GM12865 (cell line): Measurements from ENCODE around the gene ZNF774.

Experiments used
- DNase-seq: peaks from one replicate; pipeline ENCODE4 v3.0.0; 2010; ENCODE audit warnings: low read depth
- H3K4me3 ChIP-seq: 2 replicates; pipeline ENCODE4 v1.5.1; 2011; ENCODE audit warnings: mild to moderate bottlenecking, low read depth, low read length, control low read depth
- TF ChIP-seq, protein P1 (sequence below): IDR thresholded peaks from 2 replicates; pipeline ENCODE4 v1.5.1; 2011; ENCODE audit warnings: low read length, control low read depth, low read depth, inconsistent platforms; ENCODE audit not compliant: insufficient read depth; ENCODE audit errors: missing control alignments

ZNF774 gene

DNA sequence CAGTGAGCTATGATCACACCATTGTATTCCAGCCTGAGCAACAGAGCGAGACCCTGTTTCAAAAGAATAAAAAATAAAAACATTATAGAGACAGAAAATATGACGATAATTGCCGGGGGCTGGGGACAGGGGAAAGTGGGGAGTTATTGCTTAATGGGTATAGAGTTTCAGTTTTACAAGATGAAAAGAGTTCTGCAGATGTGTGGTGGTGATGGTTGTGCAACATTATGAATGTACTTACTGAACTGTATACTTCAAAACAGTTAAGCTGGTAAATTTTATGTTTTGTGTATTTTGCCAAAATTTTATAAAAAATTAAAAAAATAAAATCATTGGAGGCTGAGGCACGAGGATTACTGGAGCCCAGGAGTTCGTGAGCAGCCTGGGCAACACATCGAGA is 24.8 kb upstream of the ZNF774 start:
- DNase-seq, result no peak
- H3K4me3 ChIP-seq, result no peak overlapping the region
- TF ChIP-seq, protein P1, sequence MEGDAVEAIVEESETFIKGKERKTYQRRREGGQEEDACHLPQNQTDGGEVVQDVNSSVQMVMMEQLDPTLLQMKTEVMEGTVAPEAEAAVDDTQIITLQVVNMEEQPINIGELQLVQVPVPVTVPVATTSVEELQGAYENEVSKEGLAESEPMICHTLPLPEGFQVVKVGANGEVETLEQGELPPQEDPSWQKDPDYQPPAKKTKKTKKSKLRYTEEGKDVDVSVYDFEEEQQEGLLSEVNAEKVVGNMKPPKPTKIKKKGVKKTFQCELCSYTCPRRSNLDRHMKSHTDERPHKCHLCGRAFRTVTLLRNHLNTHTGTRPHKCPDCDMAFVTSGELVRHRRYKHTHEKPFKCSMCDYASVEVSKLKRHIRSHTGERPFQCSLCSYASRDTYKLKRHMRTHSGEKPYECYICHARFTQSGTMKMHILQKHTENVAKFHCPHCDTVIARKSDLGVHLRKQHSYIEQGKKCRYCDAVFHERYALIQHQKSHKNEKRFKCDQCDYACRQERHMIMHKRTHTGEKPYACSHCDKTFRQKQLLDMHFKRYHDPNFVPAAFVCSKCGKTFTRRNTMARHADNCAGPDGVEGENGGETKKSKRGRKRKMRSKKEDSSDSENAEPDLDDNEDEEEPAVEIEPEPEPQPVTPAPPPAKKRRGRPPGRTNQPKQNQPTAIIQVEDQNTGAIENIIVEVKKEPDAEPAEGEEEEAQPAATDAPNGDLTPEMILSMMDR, result no peak

DNA sequence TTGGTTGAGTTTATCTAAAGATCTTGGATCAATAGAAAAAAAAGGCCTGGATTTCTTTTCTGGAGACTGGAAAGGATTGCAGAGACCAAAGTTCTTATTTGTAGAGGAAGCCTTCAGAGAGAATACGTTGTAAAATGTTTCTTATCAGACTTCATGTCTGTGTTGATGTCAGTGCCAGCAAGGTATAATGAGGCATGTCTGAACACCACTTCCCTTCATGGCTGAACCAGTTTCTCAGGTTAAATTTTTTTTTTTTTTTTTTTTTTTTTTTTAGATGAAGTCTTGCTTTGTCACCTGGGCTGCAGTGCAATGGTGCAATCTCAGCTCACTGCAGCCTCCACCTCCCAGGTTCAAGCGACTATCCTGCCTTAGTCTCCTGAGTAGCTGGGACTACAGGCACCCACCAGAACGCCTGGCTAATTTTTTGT is 17.8 kb upstream of the ZNF774 start:
- TF ChIP-seq, protein P1, result no peak
- no peak for DNase-seq
- no peak overlapping the region for H3K4me3 ChIP-seq

DNA sequence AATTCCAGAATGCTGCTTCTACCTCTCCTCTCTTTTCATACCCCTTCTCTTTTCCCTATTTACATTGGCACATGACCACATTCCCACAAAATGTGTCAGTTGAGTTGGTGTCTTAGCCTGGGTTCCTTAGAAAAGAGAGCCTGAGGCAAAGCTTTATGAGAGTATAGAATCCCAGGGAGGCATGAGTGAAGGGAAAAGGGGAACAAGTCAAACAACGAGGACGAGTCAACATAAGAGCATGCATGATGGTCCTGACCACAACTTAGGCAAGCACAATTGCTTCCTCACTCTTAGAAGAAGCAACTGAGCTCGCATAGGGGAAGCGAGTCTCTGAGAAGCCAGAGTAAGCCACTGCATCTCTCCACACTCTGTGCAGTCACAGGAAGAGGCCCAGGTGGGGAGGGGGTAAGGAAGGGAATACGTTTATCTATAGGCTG is 15.4 kb upstream of the ZNF774 start:
- TF ChIP-seq, protein P1, result no peak
- H3K4me3 ChIP-seq, result no peak overlapping the region
- DNase-seq, result peak; percentile 17

DNA sequence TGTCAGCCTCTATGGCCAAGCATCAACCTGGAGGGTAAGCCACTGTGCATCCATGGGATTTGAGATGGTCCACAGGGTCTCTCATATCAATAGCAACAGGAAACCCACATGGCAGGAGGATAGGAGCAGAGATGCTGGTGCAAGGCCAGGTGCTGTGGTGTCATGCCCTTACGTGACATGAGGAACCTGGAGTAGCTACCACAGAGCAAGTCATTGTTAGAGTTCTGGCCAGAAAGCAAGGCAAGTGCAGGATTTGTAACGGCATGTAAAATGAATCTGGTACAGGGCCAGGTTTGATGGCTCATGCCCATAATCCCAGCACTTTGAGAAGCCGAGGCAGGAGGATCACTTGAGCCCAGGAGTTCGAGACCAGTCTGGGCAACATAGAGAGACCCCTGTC is 14.8 kb upstream of the ZNF774 start:
- TF ChIP-seq, protein P1, result no peak
- DNase-seq, result no peak
- no peak overlapping the region for H3K4me3 ChIP-seq

DNA sequence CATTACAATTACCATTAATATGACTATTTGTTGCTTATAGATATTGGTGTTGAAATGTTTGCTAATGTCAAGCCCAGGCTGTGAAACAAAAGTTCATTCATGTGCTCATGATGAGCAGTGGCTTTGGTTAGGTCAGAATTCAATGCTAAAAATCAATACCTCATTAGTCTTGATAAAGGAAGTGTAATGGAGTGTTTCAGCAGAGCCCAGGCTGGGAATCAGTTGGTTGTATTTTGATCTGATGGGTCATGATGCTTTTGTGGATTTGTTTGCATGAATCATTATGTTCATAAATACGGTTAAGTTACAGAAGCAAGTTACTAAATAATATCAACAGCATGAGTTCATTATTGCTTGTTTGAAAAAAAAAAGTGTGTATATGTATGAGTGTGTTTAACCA is 13.6 kb upstream of the ZNF774 start:
- TF ChIP-seq, protein P1, result no peak
- no peak for DNase-seq
- no peak overlapping the region for H3K4me3 ChIP-seq

DNA sequence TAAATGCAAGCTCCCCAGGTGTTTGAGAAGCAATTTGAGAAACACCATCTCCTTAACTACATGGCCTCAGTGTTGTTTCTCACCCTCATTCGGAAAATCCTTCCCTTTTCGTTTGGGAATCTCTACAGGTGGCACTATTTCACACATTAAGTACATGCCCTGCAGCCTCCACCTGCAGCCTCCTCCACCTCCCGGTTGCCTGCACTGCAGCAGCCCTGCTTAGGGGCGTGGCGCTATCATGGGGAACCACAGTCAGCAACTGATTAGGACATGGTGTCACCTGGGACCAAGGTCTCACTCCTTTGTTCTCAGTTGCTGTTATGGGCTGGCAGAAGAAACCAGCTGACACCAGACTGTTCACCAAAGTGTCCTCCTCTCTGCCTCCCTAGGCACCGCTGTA is 11.7 kb upstream of the ZNF774 start:
- TF ChIP-seq, protein P1, result no peak
- no peak overlapping the region for H3K4me3 ChIP-seq
- DNase-seq, result peak; percentile 15

DNA sequence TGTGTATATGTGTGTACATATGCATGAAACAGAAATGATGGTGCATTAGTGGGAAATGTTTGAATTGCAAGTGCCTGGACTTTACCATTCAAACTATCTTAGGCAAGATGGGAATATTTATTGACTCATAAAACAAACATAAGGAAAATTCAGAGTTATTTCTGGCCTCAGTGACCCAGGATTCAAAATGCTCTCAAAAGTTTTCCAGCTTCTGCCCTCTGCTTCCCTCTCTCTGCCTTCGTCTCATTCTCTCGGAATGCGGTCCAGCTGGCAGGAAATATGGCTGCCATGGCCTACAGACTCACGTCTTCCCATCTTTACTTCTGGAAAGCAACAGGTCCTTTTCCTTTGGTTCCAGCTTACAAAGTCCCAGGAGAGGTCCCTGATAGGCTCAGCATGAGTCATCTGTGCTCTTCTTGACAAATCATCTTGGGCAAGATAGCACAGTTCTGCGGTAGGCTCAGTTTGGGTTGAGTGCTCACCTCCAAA is 8.7 kb upstream of the ZNF774 start:
- no peak for DNase-seq
- TF ChIP-seq, protein P1, result no peak
- no peak overlapping the region for H3K4me3 ChIP-seq
